H1 (cell line): ENCODE data around the gene NPBWR2. TPM values are rescaled to one million over a fixed set of nuclear protein-coding genes. Genes with fewer than 3 reads are reported as not detected.

Source experiments
- CTCF ChIA-PET: fragments of 300-600 bp; sonication (Branson Sonifier 250); formaldehyde crosslinking; loops from one replicate; lab custom pipeline; 2021; ENCODE audit not compliant: partially characterized antibody; lab: Charles Lee
- POLR2A ChIA-PET: fragments of 300-600 bp; sonication (Branson Sonifier 250); formaldehyde crosslinking; loops from one replicate; lab custom pipeline; 2021; ENCODE audit warnings: inconsistent platforms; ENCODE audit not compliant: partially characterized antibody; lab: Charles Lee
- DNase-seq, 2 experiments: peaks; one replicate each; pipeline versions ENCODE4 v3.0.0 to v3.0.0-alpha.2; 2010 to 2022; ENCODE audit warnings: low spot score in 2 of 2, low read depth in 1 of 2, mixed read lengths in 1 of 2
- FAIRE-seq: peaks from 2 replicates; lab custom pipeline; 2011; peaks lifted over from hg19 to GRCh38; lab: Jason Lieb, UNC
- H2AFZ ChIP-seq: 2 replicates; pipeline ENCODE4 v1.8.1; 2012; ENCODE audit warnings: low read length, inconsistent platforms
- H2AK5ac ChIP-seq: 2 replicates; pipeline ENCODE4 v1.6.1; 2013; ENCODE audit warnings: low read depth, low read length
- H2BK120ac ChIP-seq: replicated peaks from 2 replicates; pipeline ENCODE3; 2013; ENCODE audit warnings: low read depth, low read length, inconsistent platforms
- H2BK12ac ChIP-seq: 2 replicates; pipeline ENCODE4 v1.6.1; 2013; ENCODE audit warnings: low read depth, low read length
- H2BK15ac ChIP-seq: 2 replicates; pipeline ENCODE4 v1.6.1; 2013; ENCODE audit warnings: low read length
- H2BK20ac ChIP-seq: 2 replicates; pipeline ENCODE4 v1.6.1; 2013; ENCODE audit warnings: low read length
- H2BK5ac ChIP-seq: 2 replicates; pipeline ENCODE4 v1.6.1; 2013; ENCODE audit warnings: low read depth, low read length
- H3K14ac ChIP-seq: 2 replicates; pipeline ENCODE4 v1.6.1; 2013; ENCODE audit warnings: inconsistent platforms; ENCODE audit not compliant: insufficient read length
- H3K18ac ChIP-seq: 2 replicates; pipeline ENCODE4 v1.6.1; 2013; ENCODE audit warnings: low read length; ENCODE audit errors: extremely low read depth
- H3K23ac ChIP-seq: 2 replicates; pipeline ENCODE4 v1.6.1; 2013; ENCODE audit warnings: inconsistent platforms; ENCODE audit not compliant: insufficient read length
- H3K23me2 ChIP-seq: 2 replicates; pipeline ENCODE4 v1.6.1; 2013; ENCODE audit warnings: low read depth, low read length
- H3K27ac ChIP-seq: 2 replicates; pipeline ENCODE4 v1.6.1; 2011; ENCODE audit warnings: low read depth, low read length, inconsistent platforms
- H3K27me3 ChIP-seq, 4 experiments: replicated peaks in 1 of 4; 1 replicate in 1 of 4; 2 replicates in 3 of 4; pipeline versions ENCODE4 v1.6.1 to v1.8.1; 2011 to 2013; ENCODE audit warnings: low read length in 3 of 4, mild to moderate bottlenecking in 3 of 4, inconsistent platforms in 2 of 4, mixed read lengths in 2 of 4, moderate library complexity in 1 of 4; ENCODE audit not compliant: control insufficient read depth in 3 of 4, insufficient read depth in 3 of 4; ENCODE audit errors: extremely low read depth in 1 of 4
- H3K36me3 ChIP-seq, 4 experiments: 2 replicates each; pipeline versions ENCODE4 v1.6.1 to v1.8.1; 2011 to 2013; ENCODE audit warnings: mild to moderate bottlenecking in 4 of 4, low read length in 3 of 4, moderate library complexity in 2 of 4, control low read depth in 1 of 4, inconsistent platforms in 1 of 4; ENCODE audit not compliant: insufficient read depth in 4 of 4, control insufficient read depth in 2 of 4
- H3K4ac ChIP-seq: replicated peaks from 2 replicates; pipeline ENCODE3; 2013; ENCODE audit warnings: low read length, low read depth, mixed read lengths, inconsistent platforms; ENCODE audit not compliant: insufficient read length
- H3K4me1 ChIP-seq, 4 experiments: replicated peaks in 1 of 4; 1 replicate in 1 of 4; 2 replicates in 3 of 4; pipeline versions ENCODE4 v1.6.1 to v1.8.1; 2011 to 2013; ENCODE audit warnings: low read length in 3 of 4, inconsistent platforms in 2 of 4, mixed read lengths in 1 of 4; ENCODE audit not compliant: insufficient read depth in 4 of 4, control insufficient read depth in 3 of 4
- H3K4me2 ChIP-seq, 2 experiments: 2 replicates each; pipeline versions ENCODE4 v1.6.1 to v1.8.1; 2011 to 2013; ENCODE audit warnings: low read depth in 2 of 2, low read length in 2 of 2, control low read depth in 1 of 2, inconsistent platforms in 1 of 2, mild to moderate bottlenecking in 1 of 2; ENCODE audit not compliant: insufficient read depth in 1 of 2
- H3K4me3 ChIP-seq, 4 experiments: fragments of 200-600, 300-600 bp in 1 of 4; sonication (generic), shearing (Covaris generic), sonication (Bioruptor Twin) in 1 of 4; 2 replicates each; pipeline versions ENCODE4 v1.5.1 to v1.8.1; 2011 to 2016; ENCODE audit warnings: low read length in 4 of 4, low read depth in 3 of 4, control low read depth in 2 of 4, inconsistent platforms in 2 of 4, mild to moderate bottlenecking in 2 of 4, mixed read lengths in 1 of 4, moderate library complexity in 1 of 4; ENCODE audit not compliant: insufficient read depth in 2 of 4; ENCODE audit errors: extremely low read depth in 1 of 4
- H3K56ac ChIP-seq: replicated peaks from 2 replicates; pipeline ENCODE3; 2013; ENCODE audit warnings: low read depth, mild to moderate bottlenecking, mixed read lengths, low read length, inconsistent platforms; ENCODE audit not compliant: insufficient read length
- H3K79me1 ChIP-seq: 2 replicates; pipeline ENCODE4 v1.6.1; 2013; ENCODE audit warnings: low read depth, low read length, control low read depth
- H3K79me2 ChIP-seq, 2 experiments: 2 replicates each; pipeline versions ENCODE4 v1.6.1 to v1.8.1; 2012 to 2013; ENCODE audit warnings: low read length in 2 of 2, mild to moderate bottlenecking in 2 of 2, inconsistent platforms in 1 of 2; ENCODE audit not compliant: insufficient read depth in 2 of 2, control insufficient read depth in 1 of 2
- H3K9ac ChIP-seq, 4 experiments: replicated peaks in 1 of 4; 1 replicate in 1 of 4; 2 replicates in 3 of 4; pipeline versions ENCODE4 v1.6.1 to v1.8.1; 2011 to 2013; ENCODE audit warnings: low read depth in 3 of 4, low read length in 3 of 4, control low read depth in 2 of 4, mild to moderate bottlenecking in 2 of 4, moderate library complexity in 2 of 4, inconsistent platforms in 1 of 4; ENCODE audit errors: extremely low read depth in 1 of 4
- H3K9me3 ChIP-seq, 2 experiments: 2 replicates each; pipeline versions ENCODE4 v1.6.1 to v1.8.1; 2012 to 2013; ENCODE audit warnings: mild to moderate bottlenecking in 2 of 2, moderate library complexity in 2 of 2, control low read depth in 1 of 2, inconsistent platforms in 1 of 2, low read depth in 1 of 2, low read length in 1 of 2, mixed read lengths in 1 of 2; ENCODE audit not compliant: insufficient read depth in 2 of 2
- H4K20me1 ChIP-seq, 2 experiments: replicated peaks in 1 of 2; 2 replicates each; pipeline versions ENCODE3 to v1.8.1; 2011 to 2013; ENCODE audit warnings: inconsistent platforms in 2 of 2, low read length in 2 of 2, mild to moderate bottlenecking in 1 of 2; ENCODE audit not compliant: insufficient read depth in 2 of 2, control insufficient read depth in 1 of 2
- H4K5ac ChIP-seq: 2 replicates; pipeline ENCODE4 v1.6.1; 2013; ENCODE audit warnings: low read length, low read depth, mixed read lengths, inconsistent platforms; ENCODE audit not compliant: insufficient read length
- H4K8ac ChIP-seq: 2 replicates; pipeline ENCODE4 v1.8.0; 2013; ENCODE audit warnings: mild to moderate bottlenecking, moderate library complexity, low read length, inconsistent platforms; ENCODE audit not compliant: insufficient read depth; ENCODE audit errors: extremely low read depth
- H4K91ac ChIP-seq: replicated peaks from 2 replicates; pipeline ENCODE3; 2013; ENCODE audit warnings: low read length, mixed read lengths, inconsistent platforms; ENCODE audit not compliant: insufficient read length
- CTBP2 ChIP-seq: IDR thresholded peaks from 2 replicates; pipeline ENCODE4 v1.7.0; 2011; ENCODE audit warnings: borderline replicate concordance, mild to moderate bottlenecking, moderate library complexity, mixed read lengths, low read length; ENCODE audit not compliant: insufficient read depth, insufficient read length
- KDM1A ChIP-seq: fragments of 200-600, 300-600 bp; sonication (generic); IDR thresholded peaks from 2 replicates; pipeline ENCODE4 v1.7.1; 2016; ENCODE audit warnings: mild to moderate bottlenecking, low read length, borderline replicate concordance
- NRF1 ChIP-seq: IDR thresholded peaks from 2 replicates; pipeline ENCODE4 v1.6.1; 2011; ENCODE audit warnings: mild to moderate bottlenecking, low read depth, low read length, improper control_type of control experiment
- POU5F1 ChIP-seq: IDR thresholded peaks from 2 replicates; pipeline ENCODE4 v1.6.1; 2011; ENCODE audit warnings: low read depth, mild to moderate bottlenecking, low read length, moderate library complexity
- RBBP5 ChIP-seq: IDR thresholded peaks from 2 replicates; pipeline ENCODE4 v1.7.1; 2012; ENCODE audit warnings: low read depth, mild to moderate bottlenecking, inconsistent platforms, low read length, moderate library complexity, borderline replicate concordance
- RFX5 ChIP-seq: IDR thresholded peaks from 2 replicates; pipeline ENCODE4 v1.6.1; 2011; ENCODE audit warnings: low read depth, low read length, improper control_type of control experiment, borderline replicate concordance
- RNF2 ChIP-seq: fragments of 200-900, 300-1000 bp; sonication (generic); IDR thresholded peaks from 2 replicates; pipeline ENCODE4 v1.7.1; 2016; ENCODE audit warnings: borderline replicate concordance, low read depth, mild to moderate bottlenecking, antibody characterized with exemption, low read length; ENCODE audit not compliant: poor library complexity, severe bottlenecking; ENCODE audit errors: missing control alignments
- SIX5 ChIP-seq: IDR thresholded peaks from 2 replicates; pipeline ENCODE4 v1.6.1; 2011; ENCODE audit warnings: mild to moderate bottlenecking, low read depth, low read length
- WGBS, 2 experiments: shearing (Covaris generic) in 1 of 2; methylation state at CpG; one replicate each; pipeline versions ENCODE4 v1.1.6 to v1.1.7; 2013 to 2015; ENCODE audit warnings: low lambda C conversion rate in 2 of 2, mixed read lengths in 2 of 2, inconsistent platforms in 1 of 2, low coverage in 1 of 2, missing lambda C conversion rate in 1 of 2; ENCODE audit not compliant: insufficient replicate concordance in 2 of 2, insufficient coverage in 1 of 2, insufficient read length in 1 of 2; ENCODE audit errors: extremely low coverage in 1 of 2, missing lambda C conversion rate in 1 of 2; 5-methylcytosine and 5-hydroxymethylcytosine counted together
- polyA plus RNA-seq, 7 experiments: library from polyadenylated mRNA; depleted of rRNA in 3 of 7; stranded (reverse) in 5 of 7; unstranded in 2 of 7; fragments of >200 nt in 5 of 7; fragments of 200-250 nt in 2 of 7; gene quantifications; 1 replicate in 5 of 7; 2 replicates in 1 of 7; 4 replicates in 1 of 7; pipeline versions ENCODE4 v1.2.1 to v1.2.3, GENCODE V29; 2011 to 2013; ENCODE audit warnings: missing spikeins in 2 of 7, mixed read lengths in 2 of 7
- total RNA-seq: library from RNA; stranded (reverse); fragmentation: NEBNext Ultra II Directional; extraction: Animal tissue kit (Norgen Biotek cat#: 25700); gene quantifications from 2 replicates; pipeline ENCODE4 v1.2.1, GENCODE V29; 2021
- TF ChIP-seq, protein P1 (sequence below): IDR thresholded peaks from 2 replicates; pipeline ENCODE4 v1.6.1; 2011; ENCODE audit warnings: low read depth, mild to moderate bottlenecking, low read length; ENCODE audit not compliant: insufficient read depth
- TF ChIP-seq, protein P2 (sequence below): IDR thresholded peaks from 2 replicates; pipeline ENCODE4 v1.6.1; 2012; ENCODE audit warnings: low read length, inconsistent platforms

Gene NPBWR2
- total and polyA plus RNA-seq, 2 of the 8 experiments (the other 6 are each of a cell fraction or from before 2014, with no cell fraction given) = not detected

- Histone ChIP-seq H3K4ac (no peak overlapping the region), H4K5ac (no peak overlapping the region), H2BK12ac (no peak overlapping the region), H4K8ac (no peak overlapping the region), H2BK5ac (no peak overlapping the region), H3K79me1 (no peaks in the 10 kb centered on the region), H3K23ac (no peak overlapping the region), H3K4me3 (no peak overlapping the region), H3K23me2 (peaks cover 5% of the 10 kb centered on the region; the same call in 1 of the 2 replicates), H3K4me2 (no peak overlapping the region), H3K18ac (no peak overlapping the region), H4K91ac (no peak overlapping the region), H3K9me3 (no peaks in the 10 kb centered on the region), H2BK20ac (no peak overlapping the region), H2AFZ (no peak overlapping the region), H4K20me1 (peaks cover 0 to 2% of the 10 kb centered on the region in 2 experiments), H3K36me3 (no peaks in the 10 kb centered on the region), H3K14ac (no peak overlapping the region), H2AK5ac (0 out of 2 replicates have a peak overlapping the region, but pooled peaks have one; percentile 39), H3K9ac (no peak overlapping the region), H3K27ac (no peak overlapping the region), H2BK120ac (no peak overlapping the region), H2BK15ac (no peak overlapping the region), H3K27me3 (peaks cover 0 to 12% (median 9%) of the 10 kb centered on the region in 4 experiments; a peak in 5 of 7 replicates), H3K79me2 (no peaks in the 10 kb centered on the region), H3K56ac (peak overlapping the region; percentile 82)
- FAIRE-seq (no peak), DNase-seq (no peak)
- 63% methylated on average over 6 of the region's 6 CpGs; no CpG with 5 or more reads in 1 of the 2 experiments for WGBS, 2 experiments
- POLR2A ChIA-PET = no interaction called here
- CTCF ChIA-PET = no interaction called here
- no peak for TF ChIP-seq SIX5
- no peak for TF ChIP-seq RFX5
- no peak for TF ChIP-seq RNF2
- no peak for TF ChIP-seq KDM1A
- TF ChIP-seq, protein P1, sequence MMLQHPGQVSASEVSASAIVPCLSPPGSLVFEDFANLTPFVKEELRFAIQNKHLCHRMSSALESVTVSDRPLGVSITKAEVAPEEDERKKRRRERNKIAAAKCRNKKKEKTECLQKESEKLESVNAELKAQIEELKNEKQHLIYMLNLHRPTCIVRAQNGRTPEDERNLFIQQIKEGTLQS = no peak
- TF ChIP-seq, protein P2, sequence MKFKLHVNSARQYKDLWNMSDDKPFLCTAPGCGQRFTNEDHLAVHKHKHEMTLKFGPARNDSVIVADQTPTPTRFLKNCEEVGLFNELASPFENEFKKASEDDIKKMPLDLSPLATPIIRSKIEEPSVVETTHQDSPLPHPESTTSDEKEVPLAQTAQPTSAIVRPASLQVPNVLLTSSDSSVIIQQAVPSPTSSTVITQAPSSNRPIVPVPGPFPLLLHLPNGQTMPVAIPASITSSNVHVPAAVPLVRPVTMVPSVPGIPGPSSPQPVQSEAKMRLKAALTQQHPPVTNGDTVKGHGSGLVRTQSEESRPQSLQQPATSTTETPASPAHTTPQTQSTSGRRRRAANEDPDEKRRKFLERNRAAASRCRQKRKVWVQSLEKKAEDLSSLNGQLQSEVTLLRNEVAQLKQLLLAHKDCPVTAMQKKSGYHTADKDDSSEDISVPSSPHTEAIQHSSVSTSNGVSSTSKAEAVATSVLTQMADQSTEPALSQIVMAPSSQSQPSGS = no peak
- TF ChIP-seq NRF1 = no peak
- TF ChIP-seq CTBP2 = no peak
- TF ChIP-seq RBBP5 = no peak
- TF ChIP-seq POU5F1 = no peak
- TF ChIP-seq, all 59 proteins: peak for 0
- H3K4me1 ChIP-seq = peaks cover 0 to 7% (median 2%) of the 10 kb centered on the region in 4 experiments; a peak in 3 of 7 replicates
Measured at GRCh38 chr20:64096535-64096934, 10.8 kb downstream of the NPBWR2 start.
